SK-N-SH (cell line): ENCODE measurements around the gene PGLYRP3. TPM values are rescaled to one million over a fixed set of nuclear protein-coding genes. Genes with fewer than 3 reads are reported as not detected.
A peak's percentile ranks its signal among the peaks of the same experiment; 100 is the strongest.

Source experiments
- CTCF ChIA-PET: fragments of 300-600, 350-600 bp; formaldehyde crosslinking; extraction: SDS; loops from one replicate; lab custom pipeline; 2021; lab: Yijun Ruan, JAX
- POLR2A ChIA-PET: fragments of 350-600 bp; sonication (Branson Sonifier 250); formaldehyde crosslinking; extraction: SDS; loops from one replicate; lab custom pipeline; 2020; ENCODE audit warnings: antibody characterized with exemption, inconsistent platforms; lab: Yijun Ruan, JAX
- DNase-seq: peaks from one replicate; pipeline ENCODE4 v3.0.0; 2012
- H2AFZ ChIP-seq: fragments of 200-600 bp; sonication (generic); 2 replicates; pipeline ENCODE4 v1.8.1; 2016; ENCODE audit warnings: antibody characterized with exemption, mild to moderate bottlenecking, low read depth
- H3F3A ChIP-seq: fragments of 200-600 bp; sonication (generic); replicated peaks from 2 replicates; pipeline ENCODE3; 2016; ENCODE audit warnings: antibody characterized with exemption, mild to moderate bottlenecking; ENCODE audit not compliant: insufficient read depth
- H3K27ac ChIP-seq, 2 experiments: fragments of 200-500 bp in 1 of 2; fragments of 200-600 bp in 1 of 2; sonication (Bioruptor generic) in 1 of 2; sonication (generic), shearing (Covaris generic) in 1 of 2; 2 replicates each; pipeline versions ENCODE4 v1.5.1 to v1.6.1; 2014 to 2016; ENCODE audit warnings: low read depth in 2 of 2, inconsistent platforms in 1 of 2, low read length in 1 of 2, mild to moderate bottlenecking in 1 of 2, mixed read lengths in 1 of 2
- H3K27me3 ChIP-seq: fragments of 200-600 bp; sonication (generic), shearing (Covaris generic); 2 replicates; pipeline ENCODE4 v1.6.1; 2016; ENCODE audit warnings: mixed run types; ENCODE audit not compliant: insufficient read depth
- H3K36me3 ChIP-seq, 2 experiments: fragments of 200-500 bp in 1 of 2; fragments of 200-600 bp in 1 of 2; sonication (Bioruptor generic) in 1 of 2; sonication (generic) in 1 of 2; replicated peaks in 1 of 2; 2 replicates each; pipeline versions ENCODE3 to v1.5.1; 2014 to 2016; ENCODE audit warnings: low read length in 1 of 2, mild to moderate bottlenecking in 1 of 2; ENCODE audit not compliant: insufficient read depth in 2 of 2, control insufficient read depth in 1 of 2
- H3K4me1 ChIP-seq, 2 experiments: fragments of 200-500 bp in 1 of 2; fragments of 200-600 bp in 1 of 2; sonication (Bioruptor generic) in 1 of 2; sonication (generic), shearing (Covaris generic) in 1 of 2; 2 replicates each; pipeline versions ENCODE4 v1.5.1 to v1.6.1; 2014 to 2016; ENCODE audit warnings: low read depth in 1 of 2, low read length in 1 of 2, mixed run types in 1 of 2; ENCODE audit not compliant: insufficient read depth in 2 of 2, control insufficient read depth in 1 of 2
- H3K4me2 ChIP-seq: fragments of 200-600 bp; sonication (generic), shearing (Covaris generic); 2 replicates; pipeline ENCODE4 v1.6.1; 2017; ENCODE audit warnings: mixed run types
- H3K4me3 ChIP-seq, 2 experiments: fragments of 200-500 bp in 1 of 2; fragments of 200-600 bp in 1 of 2; sonication (Bioruptor generic) in 1 of 2; sonication (generic), shearing (Covaris generic) in 1 of 2; 2 replicates each; pipeline versions ENCODE4 v1.5.1 to v1.8.1; 2014 to 2016; ENCODE audit warnings: low read depth in 2 of 2, inconsistent platforms in 1 of 2, low read length in 1 of 2, mild to moderate bottlenecking in 1 of 2, mixed read lengths in 1 of 2, moderate library complexity in 1 of 2
- H3K79me2 ChIP-seq: fragments of 200-600 bp; sonication (generic); 2 replicates; pipeline ENCODE4 v1.8.1; 2017; ENCODE audit warnings: mild to moderate bottlenecking; ENCODE audit not compliant: insufficient read depth
- H3K9ac ChIP-seq: fragments of 200-600 bp; sonication (generic); 2 replicates; pipeline ENCODE4 v1.6.1; 2017; ENCODE audit warnings: mixed run types
- H3K9me2 ChIP-seq: fragments of 200-600 bp; sonication (generic); 2 replicates; pipeline ENCODE4 v1.6.1; 2017; ENCODE audit warnings: mixed run types
- H3K9me3 ChIP-seq: fragments of 200-600 bp; sonication (generic); 2 replicates; pipeline ENCODE4 v1.6.1; 2017; ENCODE audit warnings: mixed run types, mild to moderate bottlenecking, moderate library complexity
- H4K20me1 ChIP-seq: fragments of 200-600 bp; sonication (generic); 2 replicates; pipeline ENCODE4 v1.6.1; 2017; ENCODE audit warnings: mild to moderate bottlenecking, mixed run types; ENCODE audit not compliant: insufficient read depth
- CHD2 ChIP-seq: fragments of 150-350 bp; IDR thresholded peaks from 2 replicates; pipeline ENCODE4 v1.6.1; 2018; ENCODE audit warnings: low read length; ENCODE audit not compliant: partially characterized antibody
- EP300 ChIP-seq, 2 experiments: IDR thresholded peaks; 2 replicates each; pipeline versions ENCODE4 v1.4.0 to v1.6.1; 2012; ENCODE audit warnings: borderline replicate concordance in 1 of 2, low read depth in 1 of 2, low read length in 1 of 2
- FOXJ3 ChIP-seq: sonication (generic); formaldehyde crosslinking; IDR thresholded peaks from 2 replicates; pipeline ENCODE4 v1.5.1; 2020; ENCODE audit warnings: mild to moderate bottlenecking, missing genetic modification reagents
- GABPA ChIP-seq: IDR thresholded peaks from 2 replicates; pipeline ENCODE4 v1.4.0; 2012; ENCODE audit warnings: low read depth, mild to moderate bottlenecking
- GATA2 ChIP-seq: sonication (generic); formaldehyde crosslinking; IDR thresholded peaks from 2 replicates; pipeline ENCODE4 v1.5.0; 2020; ENCODE audit warnings: mild to moderate bottlenecking, missing genetic modification reagents
- IRF3 ChIP-seq: fragments of 150-350 bp; IDR thresholded peaks from 2 replicates; pipeline ENCODE4 v1.6.1; 2016; ENCODE audit warnings: mild to moderate bottlenecking, low read depth, low read length
- JUND ChIP-seq: IDR thresholded peaks from 2 replicates; pipeline ENCODE4 v1.4.0; 2012
- MEF2A ChIP-seq: IDR thresholded peaks from 2 replicates; pipeline ENCODE4 v1.4.0; 2012; ENCODE audit warnings: low read depth, borderline replicate concordance
- MXI1 ChIP-seq: IDR thresholded peaks from 2 replicates; pipeline ENCODE4 v1.6.1; 2012; ENCODE audit warnings: mild to moderate bottlenecking, low read depth, low read length, improper control_type of control experiment
- NRF1 ChIP-seq: IDR thresholded peaks from 2 replicates; pipeline ENCODE4 v1.6.1; 2012; ENCODE audit warnings: low read depth, mild to moderate bottlenecking, low read length
- RAD21 ChIP-seq: IDR thresholded peaks from 2 replicates; pipeline ENCODE4 v1.6.1; 2012; ENCODE audit warnings: mild to moderate bottlenecking, low read length
- REST ChIP-seq: IDR thresholded peaks from 2 replicates; pipeline ENCODE4 v1.6.1; 2012; ENCODE audit warnings: mild to moderate bottlenecking, low read depth, low read length, moderate library complexity
- RFX5 ChIP-seq: IDR thresholded peaks from 2 replicates; pipeline ENCODE4 v1.6.1; 2012; ENCODE audit warnings: mild to moderate bottlenecking, improper control_type of control experiment, low read length
- RXRA ChIP-seq: IDR thresholded peaks from 2 replicates; pipeline ENCODE4 v1.4.0; 2012; ENCODE audit warnings: low read depth, mild to moderate bottlenecking, borderline replicate concordance
- SMC3 ChIP-seq: IDR thresholded peaks from 2 replicates; pipeline ENCODE4 v1.6.1; 2012; ENCODE audit warnings: low read depth, low read length, improper control_type of control experiment
- TEAD4 ChIP-seq: IDR thresholded peaks from 2 replicates; pipeline ENCODE4 v1.4.0; 2012; ENCODE audit warnings: mild to moderate bottlenecking, borderline replicate concordance; ENCODE audit not compliant: insufficient read depth
- USF2 ChIP-seq: fragments of 150-350 bp; IDR thresholded peaks from 2 replicates; pipeline ENCODE4 v1.6.1; 2017; ENCODE audit warnings: antibody characterized with exemption, low read length, low read depth, borderline replicate concordance
- YY1 ChIP-seq: IDR thresholded peaks from 2 replicates; pipeline ENCODE4 v1.4.0; 2012; ENCODE audit warnings: low read depth, mild to moderate bottlenecking
- WGBS: methylation state at CpG from one replicate; pipeline ENCODE4 v1.1.6; 2017; ENCODE audit warnings: low lambda C conversion rate; 5-methylcytosine and 5-hydroxymethylcytosine counted together
- polyA plus RNA-seq, 3 experiments: library from polyadenylated mRNA; depleted of rRNA; stranded (reverse); fragments of >200 nt; gene quantifications; 2 replicates each; pipeline ENCODE4 v1.2.3, GENCODE V29; 2012

The PGLYRP3 gene
- polyA plus RNA-seq, 1 of the 3 experiments (the other 2 are of a cell fraction): not detected

- Histone ChIP-seq H3K4me3 (no peak overlapping the region), H3K4me2 (peak overlapping the region; percentile 15), H3K27me3 (peaks cover 30% of the 10 kb centered on the region; the same call in 1 of the 2 replicates), H3K79me2 (no peaks in the 10 kb centered on the region), H3K9me3 (no peaks in the 10 kb centered on the region), H2AFZ (no peak overlapping the region), H3K9ac (no peak overlapping the region), H3K36me3 (no peaks in the 10 kb centered on the region), H3K9me2 (no peaks in the 10 kb centered on the region), H3F3A (no peaks in the 10 kb centered on the region), H4K20me1 (no peaks in the 10 kb centered on the region), H3K27ac (no peak overlapping the region), H3K4me1 (no peaks in the 10 kb centered on the region)
- DNase-seq: no peak
- TF ChIP-seq USF2: no peak
- no peak for TF ChIP-seq CHD2
- TF ChIP-seq RXRA: no peak
- no peak for TF ChIP-seq GABPA
- no peak for TF ChIP-seq REST
- no peak for TF ChIP-seq FOXJ3
- no peak for TF ChIP-seq GATA2 (CRISPR knock-in tag)
- no peak for TF ChIP-seq YY1
- TF ChIP-seq MXI1: no peak
- TF ChIP-seq EP300 (IDR thresholded peaks at IDR 0.05; ENCODE audit: borderline replicate concordance in 1 of 2, low read depth in 1 of 2, low read length in 1 of 2): no peak
- no peak for TF ChIP-seq MEF2A
- TF ChIP-seq RFX5: no peak
- no peak for TF ChIP-seq TEAD4
- no peak for TF ChIP-seq IRF3
- TF ChIP-seq JUND: no peak
- no peak for TF ChIP-seq NRF1
- TF ChIP-seq RAD21: no peak
- TF ChIP-seq SMC3: no peak
- ChIA-PET CTCF (interaction anchor here (0.6 to 0.9 kb wide), 2 partner anchors 48 to 451 kb away, joined by 3 to 4 read pairs; partner anchors contain the start of gene LCE7A), POLR2A (no interaction called here)
- 0% methylated on average over 5 of the region's 7 CpGs for WGBS
Observed at GRCh38 chr1:153310526-153310925, 2.2 kb downstream of the PGLYRP3 start.
